ENCODE results near the gene PCDHA7. TPM values are rescaled to one million over a fixed set of nuclear protein-coding genes. Genes with fewer than 3 reads are reported as not detected.

PCDHA7 gene
- total RNA-seq, 1 experiment from 2014 or later = 2.7 TPM

GRCh38 chr5:140883927-140884697 lies 50.0 kb downstream of the PCDHA7 start:
- ATAC-seq = peak; percentile 63
- H3K27me3 Mint-ChIP-seq (ENCODE audit: low read depth) = no peaks in the 10 kb centered on the region
- peaks cover 16% of the 10 kb centered on the region; the same call in 1 of the 2 replicates for H3K4me1 Mint-ChIP-seq
- no peak overlapping the region for H3K27ac Mint-ChIP-seq
- no peaks in the 10 kb centered on the region; the same call in 1 of the 2 replicates for H3K36me3 Mint-ChIP-seq
- TF ChIP-seq ZBTB43 (CRISPR knock-in tag; IDR thresholded peaks at IDR 0.05) = no peak
- no peak for TF ChIP-seq RORB (CRISPR knock-in tag; IDR thresholded peaks at IDR 0.05)
- TF ChIP-seq ZNF396 (CRISPR knock-in tag; IDR thresholded peaks at IDR 0.05; ENCODE audit: borderline replicate concordance) = no peak
- TF ChIP-seq NFATC4 (CRISPR knock-in tag; IDR thresholded peaks at IDR 0.05) = no peak
- no peak for TF ChIP-seq STAT6 (CRISPR knock-in tag; conservative IDR thresholded peaks at IDR 0.05; ENCODE audit: low read depth)
- TF ChIP-seq ZNF532 (CRISPR knock-in tag; IDR thresholded peaks at IDR 0.05; ENCODE audit: borderline replicate concordance) = no peak
- TF ChIP-seq TEAD1 (CRISPR knock-in tag; IDR thresholded peaks at IDR 0.05) = no peak
- no peak for TF ChIP-seq AFF4 (CRISPR knock-in tag; IDR thresholded peaks at IDR 0.05; ENCODE audit: borderline replicate concordance)
- no peak for TF ChIP-seq SMAD4 (CRISPR knock-in tag; IDR thresholded peaks at IDR 0.05)
- no peak for TF ChIP-seq ZNF423 (CRISPR knock-in tag; IDR thresholded peaks at IDR 0.05)
- no peak for TF ChIP-seq IRF1 (CRISPR knock-in tag; IDR thresholded peaks at IDR 0.05)
- ChIA-PET POLR2A (no interaction called here), CTCF (interaction anchor here (1.5 to 7.5 kb wide), 3 partner anchors 15 to 157 kb away, joined by 4 to 77 read pairs (median 13); partner anchors contain the start of gene PCDHA11)
- DNase-seq (ENCODE audit: low spot score) = no peak
- no peaks in the 10 kb centered on the region for H3K9me3 Mint-ChIP-seq
- H3K4me3 Mint-ChIP-seq = no peak overlapping the region

Other genes with a start within 250 kb of the PCDHA7 start
- gene CD14, start 201.1 kb upstream of the PCDHA7 start, total RNA-seq (2021) = 0.27 to 0.63 TPM (median 0.53 TPM) in 3 replicates
- gene TMCO6, start 194.8 kb upstream of the PCDHA7 start, total RNA-seq (2021) = 28.7 to 32.6 TPM (median 32.2 TPM) in 3 replicates
- gene NDUFA2, start 186.6 kb upstream of the PCDHA7 start, total RNA-seq (2021) = 74.8 to 81.5 TPM (median 77.7 TPM) in 3 replicates
- 58.5 to 69.2 TPM (median 64.5 TPM) in 3 replicates for gene IK, start 186.4 kb upstream of the PCDHA7 start, total RNA-seq (2021)
- 22.1 to 25.3 TPM (median 23.5 TPM) in 3 replicates for gene WDR55, start 169.4 kb upstream of the PCDHA7 start, total RNA-seq (2021)
- 2.1 to 3.3 TPM (median 2.9 TPM) in 3 replicates for gene DND1, start 160.7 kb upstream of the PCDHA7 start, total RNA-seq (2021)
- 51.9 to 55.6 TPM (median 52.5 TPM) in 3 replicates for gene HARS1, start 142.9 kb upstream of the PCDHA7 start, total RNA-seq (2021)
- 26.8 to 28.9 TPM (median 27.7 TPM) in 3 replicates for gene HARS2, start 142.8 kb upstream of the PCDHA7 start, total RNA-seq (2021)
- 50.3 to 57.2 TPM (median 54.7 TPM) in 3 replicates for gene ZMAT2, start 133.8 kb upstream of the PCDHA7 start, total RNA-seq (2021)
- gene PCDHA1, start 48.1 kb upstream of the PCDHA7 start, total RNA-seq (2021) = 2.2 to 2.7 TPM (median 2.4 TPM) in 3 replicates
- gene PCDHA2, start 39.4 kb upstream of the PCDHA7 start, total RNA-seq (2021) = 2.0 to 2.4 TPM (median 2.1 TPM) in 3 replicates
- 3.3 to 3.4 TPM (median 3.3 TPM) in 3 replicates for gene PCDHA3, start 33.2 kb upstream of the PCDHA7 start, total RNA-seq (2021)
- 5.4 to 6.3 TPM (median 5.6 TPM) in 3 replicates for gene PCDHA4, start 27.2 kb upstream of the PCDHA7 start, total RNA-seq (2021)
- 0.85 to 0.94 TPM (median 0.90 TPM) in 3 replicates for gene PCDHA5, start 12.7 kb upstream of the PCDHA7 start, total RNA-seq (2021)
- 2.0 to 2.4 TPM (median 2.4 TPM) in 3 replicates for gene PCDHA6, start 6.3 kb upstream of the PCDHA7 start, total RNA-seq (2021)
- 0.85 to 1.3 TPM (median 1.3 TPM) in 3 replicates for gene PCDHA8, start 6.9 kb downstream of the PCDHA7 start, total RNA-seq (2021)
- gene PCDHA9, start 14.1 kb downstream of the PCDHA7 start, total RNA-seq (2021) = 1.1 to 1.5 TPM (median 1.4 TPM) in 3 replicates
- 10.8 to 12.0 TPM (median 11.6 TPM) in 3 replicates for gene PCDHA10, start 21.6 kb downstream of the PCDHA7 start, total RNA-seq (2021)
- 5.8 to 8.7 TPM (median 7.9 TPM) in 3 replicates for gene PCDHA11, start 34.7 kb downstream of the PCDHA7 start, total RNA-seq (2021)
- gene PCDHA12, start 41.0 kb downstream of the PCDHA7 start, total RNA-seq (2021) = 9.6 to 10.7 TPM (median 10.1 TPM) in 3 replicates
- gene PCDHA13, start 47.9 kb downstream of the PCDHA7 start, total RNA-seq (2021) = 2.4 to 3.8 TPM (median 3.0 TPM) in 3 replicates
- 8.2 to 8.6 TPM (median 8.4 TPM) in 3 replicates for gene PCDHAC1, start 92.0 kb downstream of the PCDHA7 start, total RNA-seq (2021)
- gene PCDHAC2, start 132.2 kb downstream of the PCDHA7 start, total RNA-seq (2021) = 6.7 to 11.3 TPM (median 7.9 TPM) in 3 replicates
- gene PCDHB1, start 217.1 kb downstream of the PCDHA7 start, total RNA-seq (2021) = 0.09 to 0.13 TPM (median 0.11 TPM) in 3 replicates

Measured in WTC11 (cell line).